Stimulated activated CD4-positive, alpha-beta T cell treated with anti-CD3 and anti-CD28 coated beads, Interleukin-12 subunit alpha, Interleukin-12 subunit beta, amount 100 ng/mL, for 4 hours (primary cell): ENCODE data around the gene COX7B.

Experiments used
- DNase-seq: peaks from one replicate; pipeline ENCODE4 v3.0.0-alpha.2; 2020

The COX7B gene

DNA sequence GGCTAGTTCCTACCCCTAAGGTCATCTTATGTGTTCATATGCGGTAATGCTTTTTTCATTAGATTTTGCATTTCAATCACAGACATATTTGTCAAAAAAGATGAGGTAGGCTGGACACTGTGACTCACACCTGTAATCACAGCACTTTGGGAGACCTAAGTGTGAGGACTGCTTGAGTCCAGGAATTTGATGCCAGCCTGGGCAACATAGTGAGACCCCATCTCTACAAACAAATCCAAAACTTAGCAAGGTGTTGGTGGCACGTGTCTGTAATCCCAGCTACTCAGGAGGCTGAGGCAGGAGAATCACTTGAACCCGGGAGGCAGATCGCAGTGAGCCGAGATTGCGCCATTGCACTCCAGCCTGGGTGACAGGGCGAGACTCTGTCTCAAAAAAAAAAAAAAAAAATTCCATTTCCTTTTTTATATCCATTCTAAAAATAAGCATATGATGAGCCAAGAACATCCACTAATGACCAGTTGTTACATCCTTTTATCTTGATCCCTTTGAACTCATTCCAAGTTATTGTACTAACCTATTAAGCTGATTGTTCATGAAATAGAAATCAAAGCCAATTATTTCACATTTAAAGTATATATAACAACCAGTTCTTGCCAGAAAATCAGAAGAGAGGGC lies 46.8 kb downstream of the COX7B start:
- no peak for DNase-seq

- no peak for DNase-seq
Measured at GRCh38 chrX:77946571-77946970, 47.3 kb downstream of the COX7B start.

DNA sequence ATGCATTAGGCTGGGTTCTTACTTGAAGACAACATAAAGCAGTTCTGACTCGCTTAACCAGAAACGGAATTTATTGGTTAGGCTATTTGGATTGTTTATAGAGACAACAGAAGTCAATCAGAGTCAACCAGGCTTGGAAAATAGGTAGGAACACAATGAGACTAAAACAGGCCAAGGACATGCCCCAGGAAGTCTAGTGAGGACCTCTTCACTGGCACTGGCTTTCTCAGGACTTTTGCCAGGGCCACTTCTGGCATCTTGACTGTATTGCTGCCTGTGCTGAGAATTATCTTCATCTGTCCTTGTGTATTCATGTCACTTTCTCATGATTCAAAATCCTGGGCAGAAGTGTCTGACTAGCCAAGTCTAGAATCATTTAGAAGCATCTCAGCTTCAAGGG lies 50.6 kb downstream of the COX7B start:
- DNase-seq: no peak

- no peak for DNase-seq
Measured at GRCh38 chrX:77952173-77952572, 52.9 kb downstream of the COX7B start.

DNA sequence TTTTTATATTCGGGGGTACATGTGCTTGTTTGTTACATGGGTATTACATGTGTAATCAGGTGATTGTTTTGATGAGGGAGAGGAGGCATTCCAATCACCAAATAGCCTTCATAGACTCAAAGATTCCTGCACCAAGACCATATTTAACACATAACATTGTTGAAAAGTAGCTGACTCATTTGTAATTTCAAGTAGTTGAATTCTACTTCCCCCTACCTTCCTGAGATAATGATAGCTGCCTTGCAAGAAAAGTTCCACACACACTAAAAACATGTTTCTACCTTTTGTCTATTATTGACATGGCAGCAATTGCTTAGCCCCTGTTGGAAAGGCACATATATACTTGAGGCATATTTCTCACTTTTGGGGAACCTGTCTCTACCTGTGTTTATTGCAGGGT lies 54.0 kb downstream of the COX7B start:
- no peak for DNase-seq

GRCh38 chrX:77953708-77954107 lies 54.4 kb downstream of the COX7B start:
- no peak for DNase-seq
